AG20443 (cell line): ENCODE results near the gene ORMDL2.
"Not testable (repeated sequence)": the region's sequence is repeated elsewhere in the genome, so short reads cannot be mapped to it uniquely, and the experiment has no call there.

ENCODE experiments used
- DNase-seq: peaks from one replicate; pipeline ENCODE4 v3.0.0; 2012; ENCODE audit warnings: low spot score, mixed read lengths

ORMDL2 gene

DNA sequence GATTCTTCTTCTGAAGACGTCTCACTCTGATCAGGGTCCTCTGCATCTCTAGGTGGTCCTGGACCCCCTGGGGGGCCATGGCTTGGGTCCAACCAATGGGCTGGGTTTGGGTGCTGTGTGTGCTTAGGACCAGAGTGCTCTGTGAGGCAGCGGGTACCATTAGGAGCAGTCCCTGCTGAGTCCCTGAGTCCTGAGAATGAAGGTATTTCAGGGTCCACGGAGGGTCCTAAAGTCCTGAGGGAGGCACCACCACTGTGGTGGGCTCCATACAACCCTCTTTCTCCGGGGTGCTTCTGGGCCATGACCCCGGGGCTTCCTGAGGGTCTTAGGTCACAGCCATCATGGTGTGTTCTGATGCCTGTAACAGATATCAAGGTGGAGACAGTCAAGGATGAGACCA, 10.5 kb downstream of the ORMDL2 start:
- DNase-seq = no peak

DNA sequence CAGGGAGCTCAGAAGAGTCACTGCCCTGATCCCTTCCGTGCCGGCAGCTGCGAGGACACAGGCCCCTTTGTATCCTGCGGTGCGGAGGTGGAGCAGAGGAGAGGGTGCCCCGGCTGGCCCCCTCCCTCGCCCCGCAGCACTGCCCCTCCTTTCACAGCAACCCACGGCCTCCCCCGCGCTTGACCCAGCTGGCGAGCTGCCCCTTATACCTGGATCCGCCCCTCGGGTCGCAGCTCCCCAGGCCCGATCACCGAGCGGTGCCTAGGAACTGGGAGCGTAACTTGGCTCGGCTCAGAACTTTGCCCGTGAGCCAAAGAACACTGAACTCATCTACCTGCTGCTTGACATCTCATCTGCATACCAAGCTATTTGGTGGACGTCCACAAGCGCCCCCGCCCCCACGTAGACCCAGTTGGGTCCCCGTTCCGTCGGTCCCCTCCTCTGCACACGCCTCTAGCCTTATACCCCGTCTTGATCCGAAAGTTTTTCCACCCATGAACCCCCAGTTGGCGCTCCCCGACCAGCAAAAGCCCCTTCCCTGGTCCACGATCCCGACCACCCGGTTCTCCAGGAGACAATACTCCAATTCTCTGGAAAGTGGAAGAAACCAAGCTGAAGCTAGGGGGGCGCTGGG, 12.2 kb downstream of the ORMDL2 start:
- peak; percentile 45 for DNase-seq

DNA sequence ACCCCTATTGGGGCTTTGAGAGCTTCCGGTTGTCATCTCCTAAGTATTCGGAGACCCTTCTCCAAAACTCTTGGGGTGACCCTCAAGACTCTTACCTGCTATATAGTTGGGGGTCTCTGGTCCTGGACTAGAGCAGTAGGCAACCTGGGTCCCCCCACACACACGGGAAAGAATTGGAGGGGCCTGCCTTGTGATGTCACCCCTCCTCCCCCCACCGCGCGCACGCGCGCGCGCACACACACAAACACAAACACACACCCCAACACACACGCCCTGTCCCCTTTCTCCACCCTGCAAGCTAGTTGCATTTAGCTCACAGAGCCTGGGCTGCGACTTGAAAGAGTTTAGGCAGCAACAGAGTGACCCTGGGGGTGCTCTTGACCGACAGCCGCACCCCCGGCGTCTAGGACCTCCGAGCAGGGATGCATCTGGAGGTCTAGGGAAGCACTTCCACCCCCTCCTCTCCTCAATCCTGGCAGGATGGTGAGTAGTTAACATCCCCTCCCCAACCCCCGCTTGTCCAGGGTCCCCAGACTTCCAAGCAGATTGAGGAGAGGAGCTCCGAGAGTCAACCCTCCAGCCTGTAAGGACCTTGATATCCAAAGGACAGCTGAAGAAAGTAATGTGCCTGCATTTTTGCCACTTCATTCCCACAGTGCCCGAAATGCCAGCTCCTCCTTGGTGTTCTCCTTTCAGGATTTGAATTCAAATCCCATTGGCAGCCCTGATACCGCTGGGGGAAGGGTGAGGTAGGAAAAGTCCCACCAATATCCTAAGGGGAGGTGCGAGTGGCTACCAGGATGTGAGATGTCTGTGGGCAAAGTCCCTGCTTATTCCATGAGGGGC, 13.0 kb downstream of the ORMDL2 start:
- DNase-seq = peak; percentile 89

DNA sequence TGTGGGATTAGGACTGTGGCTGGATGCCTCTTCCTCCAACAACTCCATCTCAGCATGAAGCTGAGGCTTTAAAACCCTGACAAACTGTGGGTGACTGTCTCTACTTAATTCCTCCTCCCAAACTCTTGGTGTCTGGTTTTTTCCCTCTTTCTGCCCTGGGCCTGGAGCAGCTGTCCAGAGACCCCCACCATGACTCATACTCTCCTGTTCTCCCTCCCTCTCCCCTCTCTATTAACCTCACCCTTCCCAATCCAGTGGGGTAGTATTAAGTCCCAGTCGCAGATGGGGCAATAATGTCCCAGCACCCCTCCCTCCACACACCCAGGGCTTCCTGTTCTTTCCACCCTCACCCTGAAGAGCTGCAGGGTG, 13.6 kb downstream of the ORMDL2 start:
- DNase-seq = no peak

DNA sequence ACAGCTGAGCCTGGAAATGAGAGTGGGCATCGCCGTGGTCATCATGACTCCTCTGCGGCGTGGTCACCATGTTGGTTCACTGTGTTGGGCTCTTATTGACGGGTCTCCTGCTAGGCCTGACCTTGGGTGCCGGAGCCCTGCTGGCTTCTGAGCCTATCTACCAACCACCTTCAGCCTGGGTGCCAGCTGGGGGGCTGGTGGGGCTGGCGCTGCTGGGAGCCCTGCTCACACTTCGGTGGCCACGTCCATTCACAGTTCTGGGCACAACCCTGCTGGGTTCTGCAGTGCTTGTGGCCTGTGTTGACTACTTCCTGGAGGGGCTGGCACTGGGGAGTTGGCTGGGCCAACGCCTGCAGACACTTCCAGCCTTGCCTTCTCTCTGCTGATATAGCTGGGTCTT, 15.2 kb downstream of the ORMDL2 start:
- DNase-seq = no peak

DNA sequence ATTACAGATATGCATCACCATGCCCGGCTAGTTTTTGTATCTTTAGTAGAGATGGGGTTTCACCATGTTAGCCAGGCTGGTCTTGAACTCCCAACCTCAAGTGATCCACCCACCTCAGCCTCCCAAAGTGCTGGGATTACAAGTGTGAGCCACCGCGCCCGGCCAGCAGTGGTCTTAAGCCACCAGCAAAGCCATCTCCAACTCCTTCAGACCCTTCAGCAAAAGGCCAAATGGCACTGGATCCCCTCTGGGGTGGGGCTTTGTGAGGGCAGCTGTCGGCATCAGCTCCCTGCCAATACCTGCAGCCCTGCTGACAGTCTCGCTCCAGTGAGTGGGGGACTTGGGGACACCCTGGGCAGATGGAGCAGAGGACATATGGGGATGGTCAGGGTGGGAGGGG, 16.6 kb downstream of the ORMDL2 start:
- DNase-seq = not testable (repeated sequence)

DNA sequence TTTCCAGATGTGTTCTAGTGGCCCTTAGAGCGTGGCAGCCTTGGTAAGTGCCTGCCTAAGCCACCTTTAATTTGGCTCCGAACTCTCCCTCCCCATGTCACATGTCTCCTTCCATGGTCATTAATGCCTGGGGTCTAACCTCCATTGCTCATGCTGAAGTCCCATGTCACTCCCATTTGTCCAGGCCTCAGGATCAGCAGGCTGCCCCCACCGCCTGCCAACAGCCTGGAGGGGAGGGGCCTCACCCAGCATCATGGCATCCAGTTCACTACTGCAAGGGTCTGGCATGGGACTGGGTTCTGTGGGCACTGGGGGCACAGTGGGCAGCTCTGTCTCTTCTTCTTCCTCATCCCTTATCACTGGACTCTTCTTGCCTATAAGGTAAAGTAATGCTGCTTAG, 20.5 kb downstream of the ORMDL2 start:
- DNase-seq = no peak

DNA sequence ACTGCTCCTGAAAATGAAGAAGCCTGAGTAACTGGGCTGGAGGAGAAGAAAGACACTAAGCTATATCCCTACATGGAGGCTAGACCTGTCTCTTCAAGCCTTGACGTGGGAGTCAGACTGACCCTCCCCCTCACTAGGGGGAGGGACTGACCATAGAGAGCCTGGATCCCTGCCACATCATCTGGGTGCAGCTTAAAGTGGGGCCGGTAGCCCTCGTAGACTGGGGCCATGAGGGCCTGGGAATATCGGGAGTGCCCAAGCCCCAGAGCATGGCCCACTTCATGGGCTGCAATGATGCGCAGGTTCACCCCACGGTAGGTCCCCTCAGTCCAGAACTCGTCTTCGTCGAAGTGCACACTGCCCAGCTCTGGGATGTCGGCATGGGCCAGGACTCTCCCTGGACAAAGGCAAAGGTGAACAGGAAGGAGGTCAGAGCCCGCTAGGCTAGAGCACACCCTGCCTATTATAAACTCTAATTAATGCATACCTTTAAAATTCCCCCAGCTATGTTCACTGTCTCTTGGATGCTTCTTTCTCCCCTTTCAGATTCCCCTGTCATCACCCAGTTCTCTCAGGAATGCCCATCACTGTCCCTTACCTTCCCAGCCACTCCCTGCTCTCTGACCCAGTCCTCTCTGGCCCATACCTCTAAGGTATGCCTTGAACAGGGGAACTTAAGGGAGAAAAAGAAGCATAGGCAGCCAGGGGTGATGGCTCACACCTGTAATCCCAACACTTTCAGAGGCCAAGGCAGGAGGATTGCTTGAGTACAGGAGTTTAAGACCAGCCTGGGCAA, 21.7 kb downstream of the ORMDL2 start:
- no peak for DNase-seq

DNA sequence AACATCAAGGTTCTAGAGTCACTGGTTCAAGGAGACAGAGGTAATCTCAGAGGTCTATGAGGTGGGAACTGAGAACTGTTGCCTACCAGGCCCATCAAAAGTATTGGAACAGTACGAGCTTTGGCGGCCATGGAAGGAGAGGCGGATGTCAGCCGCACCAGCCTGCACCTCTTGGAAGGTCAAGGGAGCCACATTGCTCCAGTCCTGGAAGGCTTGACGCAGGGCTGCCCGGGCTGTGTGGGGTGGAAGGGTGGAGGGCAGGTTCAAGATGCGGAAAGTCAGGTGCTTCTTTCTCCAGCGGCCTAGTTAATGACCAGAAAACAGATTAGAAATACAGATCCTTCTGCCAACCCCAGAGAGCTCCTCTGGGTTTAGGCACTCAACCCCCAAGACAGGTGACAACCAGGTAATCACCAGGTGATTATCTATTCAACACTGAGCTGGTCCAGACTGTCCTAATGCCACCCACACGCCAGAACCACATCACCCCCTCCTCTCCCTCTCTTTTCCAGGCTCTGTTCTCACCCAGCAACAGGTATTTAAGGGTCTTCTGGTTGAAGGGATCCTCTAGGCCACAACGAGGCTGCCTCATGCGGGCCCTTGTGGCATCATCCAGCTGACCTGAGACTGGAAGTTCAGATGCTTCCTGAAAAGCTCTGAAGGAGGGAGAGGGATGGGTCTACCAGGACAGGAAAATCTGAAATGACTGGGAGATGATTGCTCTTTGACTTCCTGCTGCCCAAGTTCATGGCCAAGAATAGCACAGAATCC, 22.9 kb downstream of the ORMDL2 start:
- DNase-seq = no peak

DNA sequence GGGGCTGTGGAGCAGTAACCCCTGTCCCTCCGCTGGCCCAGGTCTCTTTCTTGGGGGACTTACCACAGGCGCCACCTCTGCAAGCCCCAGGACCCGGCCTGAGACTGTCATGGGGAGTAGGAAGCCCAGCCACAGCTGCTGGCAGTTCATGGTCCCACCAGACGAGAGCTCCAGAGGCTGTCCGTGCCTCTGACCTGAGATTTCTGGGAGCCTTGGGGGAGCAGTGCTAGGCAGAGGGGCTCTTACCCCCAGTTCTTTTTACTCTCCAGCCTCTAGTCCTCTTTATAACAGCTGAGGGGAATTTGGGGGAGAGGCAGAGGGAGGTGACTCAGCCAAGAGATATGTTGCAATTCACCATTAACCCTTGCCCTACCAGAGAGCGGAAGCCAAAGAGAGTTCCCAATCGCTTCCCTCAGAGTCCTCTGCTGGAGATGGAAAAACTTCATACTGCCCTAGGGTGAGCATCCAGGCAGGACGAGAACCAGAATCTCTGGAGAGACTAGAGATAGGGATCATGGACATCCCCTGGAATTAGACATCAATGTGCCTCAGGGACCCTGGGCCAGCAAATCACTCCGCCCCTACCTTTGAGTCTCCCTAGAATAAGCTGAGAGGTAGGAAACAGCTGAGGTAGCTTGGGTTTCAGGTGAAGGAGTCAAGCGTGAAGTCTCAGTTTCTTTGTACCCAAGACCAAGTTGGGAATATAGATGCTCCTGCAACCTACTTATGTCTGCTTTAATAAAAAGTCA, 25.0 kb downstream of the ORMDL2 start, which contains the start of gene MMP19:
MMP19 (minus strand) TSS at position 256 of the 749 bp plus-strand sequence; CDS start at position 150, 106 bp downstream.
- peak; percentile 71 for DNase-seq

DNA sequence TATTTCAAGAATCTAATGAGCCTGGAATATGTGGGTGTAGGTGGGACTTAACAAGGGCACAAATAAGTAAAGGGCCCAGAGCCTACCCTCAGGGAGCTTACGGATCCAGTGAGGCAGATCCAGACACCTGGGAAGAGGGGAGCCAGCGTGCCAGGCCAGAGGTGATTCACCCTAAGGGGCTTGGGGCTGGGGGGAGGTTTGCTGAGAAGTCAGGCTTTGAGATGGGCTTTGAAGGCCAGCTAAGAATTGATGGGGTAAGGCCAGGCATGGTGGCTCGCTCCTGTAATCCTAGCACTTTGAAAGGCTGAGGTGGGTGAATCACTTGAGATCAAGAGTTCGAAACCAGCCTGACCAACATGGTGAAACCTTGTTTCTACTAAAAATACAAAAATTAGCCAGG, 25.6 kb downstream of the ORMDL2 start:
- DNase-seq = no peak

DNA sequence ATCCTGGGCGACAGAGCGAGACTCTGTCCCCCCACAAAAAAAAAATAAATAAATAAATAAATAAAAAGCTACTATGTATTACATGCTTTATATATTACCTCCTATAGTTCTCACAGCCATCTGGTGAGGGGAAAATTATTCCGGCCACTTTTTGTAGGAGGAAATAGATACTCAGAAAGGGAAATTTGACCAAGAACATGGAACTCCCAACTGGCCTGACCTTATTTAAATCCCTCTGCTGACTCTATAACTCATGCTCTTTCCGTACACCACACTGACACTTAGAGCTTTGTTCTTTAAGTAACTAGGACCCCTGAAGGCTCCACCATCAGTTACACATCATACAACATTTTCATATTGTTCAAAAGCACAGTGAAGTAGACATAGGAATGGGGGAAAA, 27.1 kb downstream of the ORMDL2 start:
- DNase-seq = no peak

DNA sequence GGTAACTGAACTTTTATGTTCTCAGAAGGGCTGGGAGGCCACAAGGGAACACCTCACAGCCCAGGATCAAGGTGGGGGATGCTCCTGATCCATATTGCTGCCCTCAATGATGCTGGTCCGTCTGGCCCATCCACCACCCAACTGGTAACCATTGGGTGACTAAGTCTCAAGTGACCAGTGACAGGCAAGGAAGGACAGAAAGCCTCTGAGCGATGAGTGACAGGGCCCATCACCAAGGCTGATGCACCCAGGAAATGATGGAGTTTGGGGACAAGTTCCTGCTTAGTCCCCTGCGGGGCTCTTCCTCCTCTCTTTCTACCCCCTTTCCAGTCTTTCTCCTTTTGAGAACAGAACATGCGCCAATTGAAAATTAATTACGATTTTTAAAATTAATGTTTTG, 27.5 kb downstream of the ORMDL2 start:
- no peak for DNase-seq

DNA sequence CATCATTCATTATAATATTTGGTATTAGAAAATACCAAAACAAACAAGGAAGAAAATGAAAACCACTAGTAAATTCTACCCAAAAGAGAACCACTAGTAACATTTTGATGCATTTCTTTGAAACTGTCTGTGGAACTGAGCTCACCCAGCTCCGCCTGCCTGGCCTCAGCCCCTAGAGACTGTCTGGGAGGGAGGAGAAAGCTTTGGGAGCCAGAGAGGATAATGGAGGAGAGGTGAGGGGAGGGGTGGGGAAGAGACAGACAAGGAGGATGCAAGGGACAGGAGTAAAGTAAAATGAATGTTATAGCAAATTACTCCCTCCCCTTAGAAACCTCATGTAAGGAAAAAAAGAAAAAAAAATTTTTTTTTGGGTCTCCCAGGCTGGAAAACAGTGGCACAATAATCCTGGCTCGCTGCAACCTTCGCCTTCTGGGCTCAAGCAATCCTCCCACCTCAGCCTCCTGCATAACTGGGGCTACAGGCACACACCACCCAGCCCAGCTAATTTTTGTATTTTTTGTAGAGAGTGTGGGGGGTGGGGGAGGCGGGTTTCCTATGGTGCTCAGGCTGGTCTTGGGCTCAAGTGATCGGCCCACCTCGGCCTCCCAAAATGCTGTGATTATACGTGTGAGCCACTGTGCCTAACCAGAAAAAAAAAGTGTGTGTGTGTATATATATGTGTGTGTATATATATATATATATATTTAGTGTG, 28.1 kb downstream of the ORMDL2 start:
- DNase-seq = no peak

DNA sequence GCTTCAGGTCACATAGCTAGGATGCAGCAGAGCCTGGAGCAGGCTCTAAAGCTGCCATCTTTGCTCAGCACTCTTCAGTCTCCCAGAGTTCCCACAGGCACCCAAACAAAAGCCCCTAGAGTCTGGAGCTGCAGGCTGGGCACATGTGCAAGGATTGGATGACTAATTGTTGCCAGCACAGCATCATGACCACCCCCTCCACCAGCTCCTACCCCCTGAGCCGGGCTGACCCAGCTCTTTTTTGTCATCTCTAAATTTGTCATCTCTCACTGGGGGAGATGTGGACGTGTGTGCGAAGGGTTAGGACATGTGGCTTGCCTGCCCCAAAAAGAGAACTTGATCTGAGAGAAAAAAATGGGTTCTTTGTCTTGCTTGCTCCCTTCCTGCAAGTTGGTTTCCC, 29.2 kb downstream of the ORMDL2 start:
- DNase-seq = peak; percentile 57

DNA sequence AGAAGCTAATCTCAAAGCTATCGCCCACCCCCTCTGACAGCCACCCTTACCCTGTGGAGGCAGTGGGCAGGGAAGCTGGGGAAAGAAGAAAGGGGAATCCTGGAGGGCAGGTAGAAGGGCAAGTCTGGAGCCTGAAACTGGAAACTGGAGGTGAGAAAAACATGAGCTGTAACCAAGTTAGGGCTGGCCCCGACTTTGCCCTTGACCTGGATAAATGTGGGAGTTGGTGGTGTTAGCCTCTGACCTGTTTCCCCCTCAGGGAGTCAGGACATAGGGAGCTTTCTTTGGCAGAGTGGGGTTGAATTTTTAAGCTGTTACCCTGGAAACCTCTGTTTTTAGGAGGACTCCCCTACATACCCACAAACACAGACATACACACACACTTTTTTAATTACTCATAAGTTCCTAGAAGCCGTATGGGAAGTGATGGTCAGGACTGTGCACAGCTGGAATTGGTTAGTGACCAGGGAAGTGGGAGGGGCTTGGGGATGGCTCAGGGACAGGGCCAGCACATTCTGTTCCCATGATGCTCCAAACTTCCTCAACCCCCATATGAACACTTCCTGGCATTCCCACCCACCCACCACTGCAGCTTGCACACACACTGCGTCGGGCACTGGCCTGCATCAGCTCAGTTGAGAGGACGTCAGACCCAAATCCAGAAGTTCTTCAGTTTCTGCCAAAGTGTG, 29.9 kb downstream of the ORMDL2 start:
- DNase-seq = peak; percentile 94

DNA sequence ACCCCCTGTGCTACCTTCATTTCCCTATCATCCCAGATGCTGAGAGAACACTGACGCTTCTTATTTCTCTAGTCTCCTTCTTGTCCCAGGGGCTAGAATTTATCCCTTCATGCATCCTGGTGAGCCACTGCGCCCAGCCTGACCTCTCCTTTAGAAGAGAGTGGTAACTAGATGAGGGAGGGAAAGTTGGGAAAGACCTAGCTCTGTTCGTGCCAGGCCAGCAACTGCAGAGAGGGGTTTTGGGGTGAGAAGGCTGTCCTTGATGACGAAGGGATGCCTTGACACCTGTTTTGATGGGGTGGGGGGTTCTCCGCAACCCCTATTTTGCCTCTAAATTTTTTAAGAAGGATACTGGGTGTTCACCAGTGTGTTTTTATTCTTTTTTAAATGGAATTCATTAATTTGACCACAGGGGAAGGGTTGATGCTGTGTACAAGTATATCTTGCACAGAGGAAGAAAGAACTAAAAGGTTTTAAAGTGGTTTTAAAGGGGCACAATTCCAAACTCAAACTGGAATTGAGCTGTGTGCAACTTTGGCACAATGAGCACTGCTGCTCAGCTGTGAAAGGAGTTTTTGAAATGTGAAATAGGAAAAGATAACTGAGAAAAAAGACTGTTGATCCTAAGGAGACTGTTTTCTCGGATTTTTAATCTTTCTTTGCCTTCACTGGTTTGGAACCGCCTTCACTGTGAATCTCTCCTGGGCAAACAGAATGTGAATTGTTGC, 31.9 kb downstream of the ORMDL2 start:
- no peak for DNase-seq

DNA sequence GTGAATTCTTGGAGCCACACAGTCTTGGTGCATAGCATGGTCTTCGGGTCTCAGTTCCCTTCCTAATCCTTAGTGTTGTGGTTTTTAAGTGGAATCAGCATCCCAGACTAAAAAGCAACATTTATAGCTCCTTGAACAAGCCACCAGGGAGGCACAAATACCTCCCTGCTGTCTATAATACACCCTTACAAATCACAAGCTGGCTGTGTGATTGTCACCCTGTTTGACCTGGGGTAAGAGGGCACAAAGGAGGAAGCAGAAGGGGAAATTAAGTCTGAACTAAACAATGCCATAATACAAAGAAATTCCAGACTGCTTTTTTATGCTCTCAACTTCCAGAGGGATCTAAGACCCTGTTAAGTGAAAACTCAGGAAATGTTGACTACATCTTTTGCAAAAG, 32.6 kb downstream of the ORMDL2 start:
- no peak for DNase-seq

DNA sequence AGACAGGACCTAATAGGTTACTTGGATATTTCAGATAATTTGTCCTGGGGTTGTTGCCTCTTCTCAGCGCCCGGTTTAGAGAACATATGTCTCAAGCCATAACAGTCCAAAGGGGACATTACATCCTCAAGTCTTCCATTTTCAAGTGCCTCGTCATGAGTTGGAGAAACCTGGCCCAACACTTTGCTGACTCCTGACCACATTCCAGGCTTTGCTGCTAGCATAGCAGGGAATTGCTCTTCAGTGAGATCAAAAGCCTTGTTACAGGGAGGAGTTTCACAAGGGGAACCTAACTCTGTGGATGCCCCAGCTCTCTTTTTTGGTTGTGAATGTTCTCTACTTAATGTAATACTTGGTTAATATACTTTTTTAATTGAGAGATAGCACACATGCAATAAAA, 33.1 kb downstream of the ORMDL2 start:
- DNase-seq = peak; percentile 33
